OCI-LY1 (cell line): ENCODE data around the gene NOL11.

ENCODE experiments used
- CTCF ChIP-seq: fragments of 200-600 bp; sonication (generic), shearing (Covaris generic); IDR thresholded peaks from 2 replicates; pipeline ENCODE4 v1.5.1; 2017; ENCODE audit warnings: mild to moderate bottlenecking, antibody characterized with exemption, low read length, moderate library complexity, mixed read lengths
- EZH2 ChIP-seq: fragments of 200-600 bp; sonication (generic), shearing (Covaris generic); IDR thresholded peaks from 2 replicates; pipeline ENCODE4 v1.8.0; 2017; ENCODE audit warnings: borderline replicate concordance, mixed run types, mild to moderate bottlenecking, antibody characterized with exemption, low read length, moderate library complexity, mixed read lengths

DNA sequence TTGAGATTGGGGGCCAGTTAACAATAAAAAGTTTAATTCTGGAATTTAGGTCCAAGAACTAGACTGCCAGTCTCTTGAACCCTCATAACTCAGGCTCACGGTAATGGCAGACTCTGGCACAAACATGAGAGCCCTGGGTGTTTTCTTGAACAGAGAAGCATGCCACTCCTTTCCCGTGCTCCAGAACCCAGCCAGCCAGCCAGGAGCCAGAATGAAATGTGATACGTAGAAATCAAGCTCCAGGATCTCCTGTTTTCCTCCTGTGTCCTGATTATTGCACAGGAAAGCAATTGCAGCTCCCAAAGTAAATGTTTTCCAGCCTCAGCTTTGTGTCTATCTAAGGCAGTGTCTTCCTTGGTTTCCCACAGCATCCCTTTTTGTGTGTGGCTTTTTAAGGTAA is 46.2 kb upstream of the NOL11 start:
- TF ChIP-seq CTCF, result no peak
- no peak for TF ChIP-seq EZH2
